Amniotic epithelial cell (primary cell): ENCODE measurements around the gene SLC26A1.

Experiments
- DNase-seq: peaks from one replicate; pipeline ENCODE4 v3.0.0-alpha.2; 2010; ENCODE audit warnings: low read depth

SLC26A1 gene

GRCh38 chr4:964346-965025, 28.7 kb downstream of the SLC26A1 start:
- no peak for DNase-seq

- DNase-seq = no peak
These were observed 29.7 kb downstream of the SLC26A1 start for GRCh38 chr4:963276-964225.

- no peak for DNase-seq
These were observed 30.7 kb downstream of the SLC26A1 start for GRCh38 chr4:962231-963208.

- no peak for DNase-seq
These were observed 31.6 kb downstream of the SLC26A1 start for GRCh38 chr4:961351-962230.

GRCh38 chr4:960636-961350, 32.4 kb downstream of the SLC26A1 start:
- DNase-seq = no peak

GRCh38 chr4:960140-960635, 33.0 kb downstream of the SLC26A1 start:
- DNase-seq = no peak

- DNase-seq = no peak
These were observed 33.7 kb downstream of the SLC26A1 start for GRCh38 chr4:959338-960139.

- DNase-seq = no peak
These were observed 34.4 kb downstream of the SLC26A1 start for GRCh38 chr4:958696-959337.

GRCh38 chr4:958314-958665, 34.9 kb downstream of the SLC26A1 start:
- DNase-seq = no peak

- no peak for DNase-seq
These were observed 35.5 kb downstream of the SLC26A1 start for GRCh38 chr4:957581-958313.

GRCh38 chr4:957231-957580, 36.0 kb downstream of the SLC26A1 start:
- DNase-seq = no peak

- DNase-seq = no peak
These were observed 36.5 kb downstream of the SLC26A1 start for GRCh38 chr4:956531-957230.

- no peak for DNase-seq
These were observed 37.2 kb downstream of the SLC26A1 start for GRCh38 chr4:955931-956381.

- no peak for DNase-seq
These were observed 37.9 kb downstream of the SLC26A1 start for GRCh38 chr4:955161-955921.

GRCh38 chr4:954211-955020, 38.8 kb downstream of the SLC26A1 start:
- DNase-seq = no peak

- DNase-seq = no peak
These were observed 39.7 kb downstream of the SLC26A1 start for GRCh38 chr4:953574-953915.
